ENCODE data around the gene SLC45A1.

SLC45A1 gene

GRCh38 chr1:8388732-8389562 is 71.0 kb downstream of the SLC45A1 start:
- no peak overlapping the region for H3K4me3 ChIP-seq (ENCODE audit: low read length)
- H3K4me1 ChIP-seq (ENCODE audit: control insufficient read depth, low read depth, low read length) = peaks cover 15% of the 10 kb centered on the region
- no peak overlapping the region for H3K9ac ChIP-seq (ENCODE audit: low read length)
- H3K27ac ChIP-seq (ENCODE audit: low read length) = no peak overlapping the region
- H3K9me3 ChIP-seq (ENCODE audit: control insufficient read depth, low read depth, low read length) = no peaks in the 10 kb centered on the region
- H3K27me3 ChIP-seq (ENCODE audit: control insufficient read depth, insufficient read depth, low read length) = no peaks in the 10 kb centered on the region
- H3K36me3 ChIP-seq (ENCODE audit: control insufficient read depth, low read depth, low read length) = no peaks in the 10 kb centered on the region

GRCh38 chr1:8389958-8390535 is 72.1 kb downstream of the SLC45A1 start:
- no peak overlapping the region for H3K9ac ChIP-seq (ENCODE audit: low read length)
- H3K27me3 ChIP-seq (ENCODE audit: control insufficient read depth, insufficient read depth, low read length) = no peaks in the 10 kb centered on the region
- H3K9me3 ChIP-seq (ENCODE audit: control insufficient read depth, low read depth, low read length) = no peaks in the 10 kb centered on the region
- H3K27ac ChIP-seq (ENCODE audit: low read length) = no peak overlapping the region
- peaks cover 10% of the 10 kb centered on the region for H3K4me1 ChIP-seq (ENCODE audit: control insufficient read depth, low read depth, low read length)
- H3K36me3 ChIP-seq (ENCODE audit: control insufficient read depth, low read depth, low read length) = no peaks in the 10 kb centered on the region
- no peak overlapping the region for H3K4me3 ChIP-seq (ENCODE audit: low read length)

GRCh38 chr1:8390707-8391106 is 72.8 kb downstream of the SLC45A1 start:
- H3K27me3 ChIP-seq (ENCODE audit: control insufficient read depth, insufficient read depth, low read length) = no peaks in the 10 kb centered on the region
- H3K9me3 ChIP-seq (ENCODE audit: control insufficient read depth, low read depth, low read length) = no peaks in the 10 kb centered on the region
- peaks cover 9% of the 10 kb centered on the region for H3K4me1 ChIP-seq (ENCODE audit: control insufficient read depth, low read depth, low read length)
- H3K27ac ChIP-seq (ENCODE audit: low read length) = no peak overlapping the region
- H3K36me3 ChIP-seq (ENCODE audit: control insufficient read depth, low read depth, low read length) = no peaks in the 10 kb centered on the region
- H3K4me3 ChIP-seq (ENCODE audit: low read length) = no peak overlapping the region
- H3K9ac ChIP-seq (ENCODE audit: low read length) = no peak overlapping the region

GRCh38 chr1:8392522-8392921 is 74.6 kb downstream of the SLC45A1 start:
- Histone ChIP-seq H3K36me3 (ENCODE audit: control insufficient read depth, low read depth, low read length) (no peaks in the 10 kb centered on the region), H3K27ac (ENCODE audit: low read length) (no peak overlapping the region), H3K4me1 (ENCODE audit: control insufficient read depth, low read depth, low read length) (peaks cover 28% of the 10 kb centered on the region), H3K9me3 (ENCODE audit: control insufficient read depth, low read depth, low read length) (no peaks in the 10 kb centered on the region), H3K27me3 (ENCODE audit: control insufficient read depth, insufficient read depth, low read length) (no peaks in the 10 kb centered on the region), H3K4me3 (ENCODE audit: low read length) (no peak overlapping the region), H3K9ac (ENCODE audit: low read length) (no peak overlapping the region)

Data from iPS-18a (cell line).